ENCODE measurements around the gene PYROXD2. TPM values are rescaled to one million over a fixed set of nuclear protein-coding genes. Genes with fewer than 3 reads are reported as not detected.

The PYROXD2 gene
- total RNA-seq, 1 experiment from 2014 or later: 4.0 TPM

DNA sequence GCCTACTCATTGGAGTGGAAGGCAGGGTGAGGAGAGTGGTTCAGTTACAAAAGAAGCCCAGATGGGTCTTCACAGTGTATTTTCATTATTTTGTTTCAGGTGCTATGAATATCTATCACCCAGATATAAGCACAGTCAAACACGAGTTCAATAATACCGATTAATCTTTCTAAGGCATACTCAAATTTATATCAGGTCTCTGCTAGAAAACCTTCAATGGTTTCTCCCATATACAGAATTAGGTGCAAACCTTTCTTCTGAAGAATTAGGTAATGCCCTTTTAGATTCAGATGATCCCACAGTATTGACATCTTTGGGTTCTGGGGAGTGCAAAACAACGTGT is 46.5 kb upstream of the PYROXD2 start:
- Mint-ChIP-seq H3K4me3 (ENCODE audit: unreplicated experiment) (no peak overlapping the region), H3K27ac (ENCODE audit: low read depth, unreplicated experiment) (no peak overlapping the region), H3K36me3 (ENCODE audit: insufficient read depth, unreplicated experiment) (no peaks in the 10 kb centered on the region), H3K9me3 (ENCODE audit: unreplicated experiment) (no peaks in the 10 kb centered on the region), H3K27me3 (ENCODE audit: insufficient read depth, unreplicated experiment) (peaks cover 15% of the 10 kb centered on the region), H3K4me1 (ENCODE audit: insufficient read depth, unreplicated experiment) (peaks cover 18% of the 10 kb centered on the region)
- no TSS peak for BruUV-seq (replicated peaks)
- POLR2A ChIA-PET: interaction anchor here (0.8 kb wide), 1 partner anchor 678 kb away, joined by 3 read pairs; no protein-coding TSS in a partner anchor
- TF ChIP-seq, protein P1, sequence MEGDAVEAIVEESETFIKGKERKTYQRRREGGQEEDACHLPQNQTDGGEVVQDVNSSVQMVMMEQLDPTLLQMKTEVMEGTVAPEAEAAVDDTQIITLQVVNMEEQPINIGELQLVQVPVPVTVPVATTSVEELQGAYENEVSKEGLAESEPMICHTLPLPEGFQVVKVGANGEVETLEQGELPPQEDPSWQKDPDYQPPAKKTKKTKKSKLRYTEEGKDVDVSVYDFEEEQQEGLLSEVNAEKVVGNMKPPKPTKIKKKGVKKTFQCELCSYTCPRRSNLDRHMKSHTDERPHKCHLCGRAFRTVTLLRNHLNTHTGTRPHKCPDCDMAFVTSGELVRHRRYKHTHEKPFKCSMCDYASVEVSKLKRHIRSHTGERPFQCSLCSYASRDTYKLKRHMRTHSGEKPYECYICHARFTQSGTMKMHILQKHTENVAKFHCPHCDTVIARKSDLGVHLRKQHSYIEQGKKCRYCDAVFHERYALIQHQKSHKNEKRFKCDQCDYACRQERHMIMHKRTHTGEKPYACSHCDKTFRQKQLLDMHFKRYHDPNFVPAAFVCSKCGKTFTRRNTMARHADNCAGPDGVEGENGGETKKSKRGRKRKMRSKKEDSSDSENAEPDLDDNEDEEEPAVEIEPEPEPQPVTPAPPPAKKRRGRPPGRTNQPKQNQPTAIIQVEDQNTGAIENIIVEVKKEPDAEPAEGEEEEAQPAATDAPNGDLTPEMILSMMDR (IDR thresholded peaks at IDR 0.05; ENCODE audit: unreplicated experiment): no peak
- CTCF ChIA-PET: interaction anchor here (0.5 to 2.1 kb wide), 6 partner anchors 86 to 1905 kb away, joined by 3 to 8 read pairs (median 3); no protein-coding TSS in a partner anchor
- no peak for DNase-seq (ENCODE audit: unreplicated experiment)
- intact Hi-C loops (cut with micrococcal nuclease): loop anchor here (10.0 kb wide), 2 partner anchors 197 to 393 kb away; partner anchors contain the start of gene LOXL4

DNA sequence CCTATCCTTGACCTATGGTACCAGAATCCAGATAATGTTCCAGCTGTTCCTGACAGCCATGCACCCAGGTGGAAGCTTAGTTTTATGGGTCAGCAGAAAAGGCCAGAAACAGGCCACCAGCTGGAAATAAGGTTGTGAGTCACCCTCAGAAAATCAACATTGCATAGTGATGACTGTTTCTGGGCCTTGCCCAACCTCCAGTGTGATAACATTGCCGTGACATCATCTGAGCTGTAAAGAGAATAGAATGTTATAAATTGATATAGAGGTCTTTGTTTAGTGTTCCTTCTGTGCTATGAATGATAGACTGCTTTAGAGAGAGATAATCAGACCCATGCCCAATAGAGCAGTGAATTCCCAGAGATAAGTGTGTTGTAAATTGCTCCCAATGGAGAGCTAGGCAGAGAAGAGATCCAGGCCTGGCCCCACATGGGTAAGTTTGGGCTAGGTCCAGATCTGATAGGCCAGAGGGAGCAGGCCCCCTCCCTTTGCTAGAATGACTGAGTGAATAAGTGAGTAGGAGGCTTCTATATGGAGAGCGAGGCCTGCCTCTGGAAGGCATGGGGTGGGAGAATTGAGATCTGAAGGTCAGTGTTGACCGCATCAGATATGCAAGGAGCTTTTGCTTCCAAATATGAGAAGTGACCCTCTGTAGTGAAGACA is 46.0 kb upstream of the PYROXD2 start:
- TF ChIP-seq, protein P1 (IDR thresholded peaks at IDR 0.05; ENCODE audit: unreplicated experiment): no peak
- Mint-ChIP-seq H3K27ac (ENCODE audit: low read depth, unreplicated experiment) (peak overlapping the region; percentile 28), H3K4me3 (ENCODE audit: unreplicated experiment) (no peak overlapping the region), H3K27me3 (ENCODE audit: insufficient read depth, unreplicated experiment) (peaks cover 15% of the 10 kb centered on the region), H3K4me1 (ENCODE audit: insufficient read depth, unreplicated experiment) (peaks cover 18% of the 10 kb centered on the region), H3K36me3 (ENCODE audit: insufficient read depth, unreplicated experiment) (no peaks in the 10 kb centered on the region), H3K9me3 (ENCODE audit: unreplicated experiment) (no peaks in the 10 kb centered on the region)
- intact Hi-C loops (cut with micrococcal nuclease): loop anchor here (10.0 kb wide), 2 partner anchors 196 to 394 kb away; partner anchors contain the start of gene LOXL4
- CTCF ChIA-PET: interaction anchor here (0.5 to 2.1 kb wide), 6 partner anchors 447 to 1906 kb away, joined by 3 to 8 read pairs (median 3); no protein-coding TSS in a partner anchor
- DNase-seq (ENCODE audit: unreplicated experiment): peak; percentile 80
- POLR2A ChIA-PET: interaction anchor here (0.6 kb wide), 1 partner anchor 1000 kb away, joined by 3 read pairs; no protein-coding TSS in a partner anchor
- BruUV-seq (replicated peaks): no TSS peak

DNA sequence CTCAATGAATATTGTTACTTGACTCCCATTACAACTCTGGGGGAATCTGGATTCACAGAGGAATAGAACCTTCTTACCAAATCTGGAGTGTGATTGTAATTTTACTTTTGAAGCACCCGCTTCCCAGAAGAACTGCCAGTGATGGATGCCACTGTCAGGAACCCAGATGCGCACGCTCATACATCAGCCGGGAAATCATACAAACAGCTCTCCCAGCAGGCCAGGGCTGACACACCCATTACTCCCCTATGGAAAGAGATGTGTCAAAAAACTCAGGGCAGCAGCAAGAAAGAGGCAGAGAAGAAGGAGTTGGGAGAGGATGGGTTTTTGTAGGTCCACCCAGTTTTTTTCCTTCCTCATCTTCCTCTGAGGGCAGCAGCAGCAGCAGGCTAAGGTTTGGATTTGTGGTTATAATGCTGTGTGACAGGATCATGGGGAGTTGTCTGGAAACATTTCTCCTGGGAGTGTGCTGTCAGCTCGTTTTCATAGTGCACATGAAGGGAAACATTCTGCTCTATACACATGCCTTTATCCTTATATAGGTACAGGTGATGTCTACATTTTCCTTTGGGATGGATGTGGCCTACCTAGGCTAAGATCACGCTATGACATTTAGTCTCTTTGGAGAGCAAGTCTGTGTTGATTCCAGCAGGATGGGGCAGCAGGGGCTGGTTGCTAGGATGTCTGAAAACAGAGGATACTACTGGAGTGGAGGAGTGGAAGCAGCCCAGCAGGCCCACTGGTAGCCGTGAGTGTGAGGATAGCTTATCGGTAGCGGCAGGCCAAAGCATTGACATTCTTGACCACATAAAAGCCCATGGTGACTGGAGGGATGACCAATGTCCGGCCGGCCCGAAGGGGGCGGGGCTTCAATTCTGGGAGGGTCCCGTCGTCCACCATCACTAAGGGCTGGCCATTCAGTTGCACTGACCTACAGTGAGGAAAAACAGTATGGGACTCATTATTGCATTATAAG is 44.1 kb upstream of the PYROXD2 start:
- no peak overlapping the region for H3K4me3 Mint-ChIP-seq (ENCODE audit: unreplicated experiment)
- H3K9me3 Mint-ChIP-seq (ENCODE audit: unreplicated experiment): no peaks in the 10 kb centered on the region
- peaks cover 18% of the 10 kb centered on the region for H3K4me1 Mint-ChIP-seq (ENCODE audit: insufficient read depth, unreplicated experiment)
- no peak overlapping the region for H3K27ac Mint-ChIP-seq (ENCODE audit: low read depth, unreplicated experiment)
- BruUV-seq (replicated peaks): no TSS peak
- CTCF ChIA-PET: interaction anchor here (1.2 to 1.6 kb wide), 3 partner anchors 8 to 33 kb away, joined by 5 to 6 read pairs (median 5); no protein-coding TSS in a partner anchor
- no peaks in the 10 kb centered on the region for H3K36me3 Mint-ChIP-seq (ENCODE audit: insufficient read depth, unreplicated experiment)
- intact Hi-C loops (cut with micrococcal nuclease): no loop called here
- no peak for DNase-seq (ENCODE audit: unreplicated experiment)
- peaks cover 15% of the 10 kb centered on the region for H3K27me3 Mint-ChIP-seq (ENCODE audit: insufficient read depth, unreplicated experiment)
- TF ChIP-seq, protein P1 (IDR thresholded peaks at IDR 0.05; ENCODE audit: unreplicated experiment): no peak
- POLR2A ChIA-PET: interaction anchor here (0.6 kb wide), 1 partner anchor 1201 kb away, joined by 4 read pairs; no protein-coding TSS in a partner anchor

DNA sequence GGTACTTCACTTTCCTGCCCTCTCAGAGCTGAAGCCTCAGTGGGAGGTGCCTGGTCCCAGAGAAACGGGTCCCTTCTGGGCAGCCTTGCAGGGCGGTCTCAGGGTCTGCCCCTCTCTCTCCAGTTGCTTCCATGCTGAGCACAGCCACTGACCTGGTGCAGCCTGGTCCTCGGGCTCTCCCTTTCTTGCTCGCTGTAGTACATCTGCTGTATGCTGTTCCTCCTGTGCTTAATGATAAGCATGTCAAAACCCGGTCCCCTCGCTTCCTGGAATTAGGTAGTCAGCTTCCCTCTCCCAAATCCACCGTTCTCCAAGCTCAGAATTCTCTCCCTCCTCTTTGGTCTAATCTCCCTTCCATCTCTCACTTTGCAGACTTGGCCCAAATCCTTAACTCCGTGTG is 42.7 kb upstream of the PYROXD2 start:
- Mint-ChIP-seq H3K9me3 (ENCODE audit: unreplicated experiment) (no peaks in the 10 kb centered on the region), H3K36me3 (ENCODE audit: insufficient read depth, unreplicated experiment) (no peaks in the 10 kb centered on the region), H3K27ac (ENCODE audit: low read depth, unreplicated experiment) (no peak overlapping the region), H3K27me3 (ENCODE audit: insufficient read depth, unreplicated experiment) (peaks cover 22% of the 10 kb centered on the region), H3K4me3 (ENCODE audit: unreplicated experiment) (no peak overlapping the region), H3K4me1 (ENCODE audit: insufficient read depth, unreplicated experiment) (peaks cover 18% of the 10 kb centered on the region)
- no peak for DNase-seq (ENCODE audit: unreplicated experiment)
- CTCF ChIA-PET: interaction anchor here (0.5 to 1.2 kb wide), 4 partner anchors 9 to 666 kb away, joined by 3 to 6 read pairs (median 4); no protein-coding TSS in a partner anchor
- POLR2A ChIA-PET: no interaction called here
- intact Hi-C loops (cut with micrococcal nuclease): no loop called here
- TF ChIP-seq, protein P1 (IDR thresholded peaks at IDR 0.05; ENCODE audit: unreplicated experiment): no peak
- no TSS peak for BruUV-seq (replicated peaks)

Data from MCF 10A (cell line).